ENCODE data around the gene PSG4.
A peak's percentile ranks its signal among the peaks of the same experiment; 100 is the strongest.
"Not testable (repeated sequence)": the region's sequence is repeated elsewhere in the genome, so short reads cannot be mapped to it uniquely, and the experiment has no call there.

The PSG4 gene

DNA sequence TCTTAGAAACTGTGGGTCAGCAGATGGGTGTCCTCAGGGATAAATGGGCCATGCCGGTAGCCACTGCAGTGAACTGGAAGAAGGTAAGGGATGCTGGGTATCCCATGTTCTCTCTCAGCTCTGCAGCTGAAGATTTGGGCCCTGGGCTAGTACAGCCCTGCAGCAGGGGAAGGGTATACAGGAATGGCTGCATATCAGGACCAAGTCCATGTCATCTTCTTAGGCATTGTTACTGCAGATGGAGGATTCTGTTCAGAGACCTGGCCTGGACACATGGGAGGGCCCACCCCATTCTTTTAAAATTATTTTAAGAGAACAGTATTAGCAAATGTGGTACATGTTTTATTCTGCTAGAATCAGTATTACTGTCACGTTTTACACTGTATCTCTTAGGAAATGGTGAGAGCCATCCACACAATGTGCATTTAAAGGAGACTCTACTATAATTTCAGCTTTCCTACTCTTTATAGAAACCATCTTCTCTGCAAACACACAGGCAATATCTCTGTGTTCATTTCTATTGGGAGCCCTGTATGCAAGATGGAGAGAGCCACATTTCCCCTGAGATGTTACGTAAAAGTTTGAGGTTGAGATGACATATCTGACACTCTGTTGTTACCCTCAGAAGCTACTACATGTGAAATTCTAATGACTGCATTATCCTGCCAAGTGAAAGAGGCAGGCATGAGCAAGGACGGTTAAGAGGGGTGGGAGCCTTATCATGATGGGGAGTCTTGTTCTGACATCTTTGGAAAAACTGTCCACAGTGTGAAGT is 12.9 kb downstream of the PSG4 start:
- H3K4me3 ChIP-seq (ENCODE audit: low read depth, low read length); in situ Hi-C loops (cut with HindIII; ENCODE audit: low sequenced_read_pairs); DNase-seq (ENCODE audit: low read depth): not testable (repeated sequence)

- H3K4me3 ChIP-seq (ENCODE audit: low read depth, low read length); DNase-seq (ENCODE audit: low read depth); in situ Hi-C loops (cut with HindIII; ENCODE audit: low sequenced_read_pairs): not testable (repeated sequence)
- TF ChIP-seq CTCF (IDR thresholded peaks at IDR 0.05; ENCODE audit: low read depth, low read length, missing control alignments): peak; percentile 0
Measured at GRCh38 chr19:43188092-43188491, 17.3 kb downstream of the PSG4 start.

GRCh38 chr19:43186311-43186935 is 19.0 kb downstream of the PSG4 start, which contains the start of gene PSG5:
PSG5 (minus strand) TSS chr19:43186536; CDS start chr19:43186405, 131 bp downstream.
- DNase-seq (ENCODE audit: low read depth); H3K4me3 ChIP-seq (ENCODE audit: low read depth, low read length); in situ Hi-C loops (cut with HindIII; ENCODE audit: low sequenced_read_pairs): not testable (repeated sequence)

DNA sequence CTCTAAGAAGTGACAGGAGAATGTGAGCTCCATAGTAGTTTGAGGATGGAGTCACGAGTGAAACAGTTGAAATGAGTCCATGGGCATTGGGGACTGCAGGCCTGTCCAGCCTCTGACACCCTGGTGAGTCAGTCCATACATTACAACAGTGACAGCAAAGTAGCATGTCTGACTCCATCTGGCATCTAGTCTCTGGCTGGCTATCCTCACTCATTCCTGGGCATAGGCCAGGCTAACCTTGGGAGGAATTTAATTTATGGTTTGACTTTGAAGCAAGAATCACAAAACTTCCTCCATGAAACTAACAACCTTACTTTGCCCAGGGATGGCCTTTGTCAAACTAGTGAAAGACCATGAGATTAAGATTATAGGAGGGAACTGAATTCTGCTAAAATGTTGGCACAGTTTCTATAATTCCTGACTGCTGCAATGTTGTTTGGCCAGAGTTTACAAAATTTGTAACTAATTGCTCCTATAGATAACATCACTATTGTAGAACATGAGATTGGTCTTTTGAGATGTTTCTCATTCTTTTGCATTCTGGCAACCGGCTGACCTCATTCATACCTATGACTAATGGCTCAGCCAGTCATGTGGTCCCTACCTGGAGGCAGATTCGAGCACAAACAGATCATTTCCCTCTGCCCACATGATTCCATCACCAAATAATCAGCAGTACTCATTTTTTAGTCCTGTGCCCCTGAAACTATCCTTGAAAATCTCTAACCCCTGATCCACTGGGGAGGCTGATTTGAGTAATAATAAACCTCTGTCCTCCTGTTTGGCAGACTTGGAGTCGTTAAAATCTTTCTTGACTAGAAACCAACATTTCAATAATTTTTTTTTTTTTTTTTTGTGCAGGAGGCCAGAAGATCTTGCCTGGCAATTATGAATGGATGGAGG is 23.3 kb downstream of the PSG4 start:
- H3K4me3 ChIP-seq (ENCODE audit: low read depth, low read length); in situ Hi-C loops (cut with HindIII; ENCODE audit: low sequenced_read_pairs): not testable (repeated sequence)
- peak; percentile 18 for DNase-seq (ENCODE audit: low read depth)

DNA sequence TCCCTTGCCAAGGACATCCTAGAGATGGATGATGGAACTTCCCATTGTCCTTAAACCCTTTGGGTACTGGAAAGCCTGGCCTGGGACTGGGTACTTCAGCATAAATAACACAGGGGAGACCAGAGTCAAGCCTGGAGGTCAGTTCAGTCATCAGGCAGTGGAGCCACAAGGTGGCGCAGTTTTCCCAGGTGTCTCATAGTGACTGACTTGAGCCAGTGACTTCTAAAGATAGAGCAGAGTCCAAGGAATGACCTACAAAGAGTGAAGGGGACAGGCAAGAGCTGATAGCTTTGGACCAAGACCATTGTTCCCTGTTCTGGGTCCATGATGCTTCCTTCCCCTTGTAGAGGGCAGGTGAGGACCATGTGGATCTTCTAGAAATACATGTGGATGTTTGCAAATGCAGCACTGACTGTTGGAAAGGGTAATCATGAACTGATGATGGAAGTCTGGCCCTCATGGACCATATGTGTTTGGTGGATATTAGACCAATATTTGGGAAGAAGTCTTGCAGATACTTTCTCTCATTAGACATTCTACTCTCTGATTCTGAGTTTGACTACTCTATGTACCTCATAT is 25.8 kb downstream of the PSG4 start:
- DNase-seq (ENCODE audit: low read depth); in situ Hi-C loops (cut with HindIII; ENCODE audit: low sequenced_read_pairs): not testable (repeated sequence)

DNA sequence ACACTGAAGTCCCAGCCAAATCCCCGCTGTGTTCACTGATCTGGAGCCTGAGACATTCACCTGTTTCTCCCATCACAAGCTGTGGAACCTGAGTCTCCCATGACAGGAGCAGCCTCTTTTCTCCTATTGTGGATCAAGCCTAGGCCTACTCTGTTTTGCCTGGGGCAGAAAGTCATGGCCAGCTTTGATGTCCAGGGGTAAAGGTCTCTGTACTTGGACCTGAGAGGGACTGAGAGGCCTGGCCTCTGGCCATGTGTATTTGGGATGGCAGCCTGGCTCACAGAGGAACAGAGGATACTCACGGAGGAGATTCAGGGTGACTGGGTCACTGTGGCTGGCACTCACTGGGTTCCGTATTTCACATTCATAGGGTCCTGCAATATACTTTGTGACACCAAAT is 26.9 kb downstream of the PSG4 start:
- DNase-seq (ENCODE audit: low read depth); in situ Hi-C loops (cut with HindIII; ENCODE audit: low sequenced_read_pairs); H3K4me3 ChIP-seq (ENCODE audit: low read depth, low read length): not testable (repeated sequence)

More for the DNA sequence above, 25.8 kb downstream of the PSG4 start:
- H3K4me3 ChIP-seq (ENCODE audit: low read depth, low read length): not testable (repeated sequence)

GRCh38 chr19:43165906-43166305 is 39.5 kb downstream of the PSG4 start:
- DNase-seq (ENCODE audit: low read depth); in situ Hi-C loops (cut with HindIII; ENCODE audit: low sequenced_read_pairs); H3K4me3 ChIP-seq (ENCODE audit: low read depth, low read length): not testable (repeated sequence)

- H3K4me3 ChIP-seq (ENCODE audit: low read depth, low read length); DNase-seq (ENCODE audit: low read depth); in situ Hi-C loops (cut with HindIII; ENCODE audit: low sequenced_read_pairs): not testable (repeated sequence)
Measured at GRCh38 chr19:43163135-43163534, 42.3 kb downstream of the PSG4 start.

- in situ Hi-C loops (cut with HindIII; ENCODE audit: low sequenced_read_pairs); DNase-seq (ENCODE audit: low read depth); H3K4me3 ChIP-seq (ENCODE audit: low read depth, low read length): not testable (repeated sequence)
Measured at GRCh38 chr19:43162261-43162660, 43.2 kb downstream of the PSG4 start.

DNA sequence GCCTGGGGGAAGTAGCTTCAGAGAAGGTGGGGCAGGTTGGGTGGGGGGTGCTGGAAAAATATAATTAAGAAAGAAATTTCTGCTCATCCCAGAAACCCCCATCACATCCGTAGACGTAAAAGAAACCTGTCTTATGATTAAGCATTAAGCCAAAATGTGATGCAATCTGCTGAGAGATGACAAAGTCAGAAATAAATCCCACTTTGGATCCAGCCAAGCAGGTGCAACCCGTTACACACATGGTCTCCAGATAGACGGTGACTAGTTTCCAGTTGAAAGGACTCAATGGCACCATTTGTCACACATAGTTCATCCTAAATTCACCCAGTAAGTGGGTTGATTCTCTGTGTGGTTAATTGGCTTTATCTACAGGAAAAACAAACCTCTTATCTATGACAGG is 53.2 kb downstream of the PSG4 start:
- H3K4me3 ChIP-seq (ENCODE audit: low read depth, low read length): no peak overlapping the region
- in situ Hi-C loops (cut with HindIII; ENCODE audit: low sequenced_read_pairs): no loop called here
- TF ChIP-seq CTCF (IDR thresholded peaks at IDR 0.05; ENCODE audit: low read depth, low read length, missing control alignments): no peak
- no peak for DNase-seq (ENCODE audit: low read depth)

GRCh38 chr19:43149788-43150187 is 55.6 kb downstream of the PSG4 start:
- DNase-seq (ENCODE audit: low read depth): peak; percentile 36

More at GRCh38 chr19:43149788-43150187, 55.6 kb downstream of the PSG4 start:
- H3K4me3 ChIP-seq (ENCODE audit: low read depth, low read length); in situ Hi-C loops (cut with HindIII; ENCODE audit: low sequenced_read_pairs): not testable (repeated sequence)
